UCSD-AML1 (cell line): ENCODE data around the gene OR2A14.
"Not testable (repeated sequence)": the region's sequence is repeated elsewhere in the genome, so short reads cannot be mapped to it uniquely, and the experiment has no call there.

Source experiments
- DNase-seq: peaks from one replicate; lab custom pipeline; 2025; ENCODE audit not compliant: unreplicated experiment; lab: John Stamatoyannopoulos, UW

The OR2A14 gene

GRCh38 chr7:144148224-144148827 lies 25.4 kb downstream of the OR2A14 start:
- DNase-seq: no peak

DNA sequence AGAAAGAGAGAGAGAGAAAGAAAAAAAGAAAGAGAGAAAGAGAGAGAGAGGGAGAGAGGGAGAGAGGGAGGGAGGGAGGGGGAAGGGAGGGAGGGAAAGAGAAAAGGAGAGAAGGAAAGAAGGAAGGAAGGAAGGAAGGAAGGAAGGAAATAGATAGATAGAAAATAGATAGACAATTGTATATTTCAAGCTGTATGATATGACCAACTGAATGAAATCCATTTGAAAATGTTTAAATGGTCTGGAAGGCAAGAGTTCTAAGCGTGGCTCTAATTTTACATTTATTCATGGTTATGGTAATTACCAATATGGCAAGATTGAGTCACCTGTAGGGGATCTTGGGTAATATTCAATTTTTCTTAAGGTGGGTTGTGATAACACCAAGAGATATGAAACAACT lies 35.9 kb downstream of the OR2A14 start:
- no peak for DNase-seq

GRCh38 chr7:144164784-144165183 lies 41.8 kb downstream of the OR2A14 start:
- no peak for DNase-seq

DNA sequence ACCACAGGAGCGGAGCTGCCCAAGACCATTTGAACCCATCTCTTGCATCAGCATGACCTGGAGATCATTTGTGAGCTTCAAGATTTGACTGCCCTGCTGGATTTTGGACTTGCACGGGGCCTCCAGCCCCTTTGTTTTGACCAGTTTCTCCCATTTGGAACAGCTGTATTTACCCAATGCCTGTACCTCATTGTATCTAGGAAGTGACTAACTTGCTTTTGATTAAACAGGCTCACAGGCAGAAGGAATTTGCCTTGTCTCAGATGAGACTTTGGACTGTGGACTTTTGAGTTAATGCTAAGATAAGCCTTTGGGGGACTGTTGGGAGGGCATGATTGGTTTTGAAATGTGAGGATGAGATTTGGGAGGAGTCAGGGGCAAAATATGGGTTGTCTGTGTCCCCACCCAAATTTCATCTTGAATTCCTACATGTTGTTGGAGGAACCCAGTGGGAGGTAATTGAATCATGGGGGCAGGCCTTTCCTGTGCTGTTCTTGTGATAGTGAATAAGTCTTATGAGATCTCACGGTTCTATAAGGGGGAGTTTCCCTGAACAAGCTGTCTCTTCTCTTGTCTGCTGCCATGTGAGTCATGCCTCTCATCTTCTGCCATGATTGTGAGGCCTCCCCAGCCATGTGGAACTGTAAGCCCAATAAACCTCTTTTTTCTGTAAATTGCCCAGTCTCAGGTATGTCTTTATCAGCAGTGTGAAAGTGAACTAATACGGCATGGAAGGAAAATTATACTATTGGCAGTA lies 48.8 kb downstream of the OR2A14 start:
- not testable (repeated sequence) for DNase-seq

DNA sequence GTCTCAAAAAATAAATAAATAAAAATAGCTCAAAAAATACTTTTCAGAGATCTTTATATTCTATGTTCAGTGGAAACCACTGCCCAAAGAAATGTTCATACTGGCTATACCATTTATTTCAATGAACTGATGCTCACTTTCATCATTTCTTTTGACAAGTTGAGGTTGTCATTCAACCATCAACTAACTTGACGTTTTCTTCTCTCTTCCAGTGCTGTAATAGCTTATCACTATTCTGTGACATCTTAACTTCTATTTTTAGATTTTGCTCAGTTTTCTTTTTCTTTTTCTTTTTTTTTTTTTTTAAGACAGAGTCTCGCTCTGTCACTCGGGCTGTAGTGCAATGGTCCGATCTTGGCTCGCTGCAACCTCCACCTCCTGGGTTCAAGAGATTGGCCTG lies 51.6 kb downstream of the OR2A14 start:
- no peak for DNase-seq

DNA sequence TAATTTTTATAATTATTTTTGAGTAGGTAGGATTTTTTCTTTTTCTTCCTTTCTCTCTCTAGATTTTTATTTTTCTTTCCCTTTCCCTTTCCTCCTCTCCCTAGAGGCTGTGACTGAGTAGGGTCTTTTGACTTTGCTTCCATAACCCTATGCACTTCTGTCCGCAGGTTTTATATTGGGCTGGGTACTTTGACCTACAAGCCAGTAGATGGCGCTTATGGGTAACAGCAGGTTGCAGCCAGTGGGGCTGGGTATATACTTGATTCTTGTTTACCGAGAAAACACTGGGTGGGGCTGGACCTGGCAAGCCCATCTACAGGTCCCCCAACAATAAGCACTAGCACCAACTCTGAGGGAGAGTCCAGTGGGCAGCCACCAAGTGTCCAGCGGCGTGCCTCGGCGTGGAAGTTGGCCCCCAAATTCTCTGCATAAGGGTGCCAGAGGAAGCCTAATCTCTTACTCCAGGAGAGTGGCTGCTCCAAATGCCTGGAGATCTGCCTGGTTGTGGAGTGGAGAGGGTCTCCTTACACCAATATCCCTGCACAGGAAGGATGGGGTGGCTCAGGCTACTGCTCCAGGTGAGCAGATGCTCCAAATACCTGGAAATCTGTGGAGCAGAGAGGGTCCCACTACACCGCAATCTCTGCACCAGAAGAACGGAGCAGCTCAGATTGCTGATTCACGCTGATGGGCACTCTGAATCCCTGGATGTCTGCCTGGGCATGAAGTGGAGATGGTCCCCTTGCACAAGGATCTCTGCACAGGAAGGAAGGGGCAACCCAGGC lies 55.6 kb downstream of the OR2A14 start:
- not testable (repeated sequence) for DNase-seq

- DNase-seq: not testable (repeated sequence)
These were observed 56.1 kb downstream of the OR2A14 start for GRCh38 chr7:144179165-144179479.
